D341Med (cell line): ENCODE data around the gene TXNL4A.
A peak's percentile ranks its signal among the peaks of the same experiment; 100 is the strongest.
"Not testable (repeated sequence)": the region's sequence is repeated elsewhere in the genome, so short reads cannot be mapped to it uniquely, and the experiment has no call there.

Source experiments
- DNase-seq: peaks from one replicate; pipeline ENCODE4 v3.0.0; 2012; ENCODE audit warnings: low spot score

The TXNL4A gene

DNA sequence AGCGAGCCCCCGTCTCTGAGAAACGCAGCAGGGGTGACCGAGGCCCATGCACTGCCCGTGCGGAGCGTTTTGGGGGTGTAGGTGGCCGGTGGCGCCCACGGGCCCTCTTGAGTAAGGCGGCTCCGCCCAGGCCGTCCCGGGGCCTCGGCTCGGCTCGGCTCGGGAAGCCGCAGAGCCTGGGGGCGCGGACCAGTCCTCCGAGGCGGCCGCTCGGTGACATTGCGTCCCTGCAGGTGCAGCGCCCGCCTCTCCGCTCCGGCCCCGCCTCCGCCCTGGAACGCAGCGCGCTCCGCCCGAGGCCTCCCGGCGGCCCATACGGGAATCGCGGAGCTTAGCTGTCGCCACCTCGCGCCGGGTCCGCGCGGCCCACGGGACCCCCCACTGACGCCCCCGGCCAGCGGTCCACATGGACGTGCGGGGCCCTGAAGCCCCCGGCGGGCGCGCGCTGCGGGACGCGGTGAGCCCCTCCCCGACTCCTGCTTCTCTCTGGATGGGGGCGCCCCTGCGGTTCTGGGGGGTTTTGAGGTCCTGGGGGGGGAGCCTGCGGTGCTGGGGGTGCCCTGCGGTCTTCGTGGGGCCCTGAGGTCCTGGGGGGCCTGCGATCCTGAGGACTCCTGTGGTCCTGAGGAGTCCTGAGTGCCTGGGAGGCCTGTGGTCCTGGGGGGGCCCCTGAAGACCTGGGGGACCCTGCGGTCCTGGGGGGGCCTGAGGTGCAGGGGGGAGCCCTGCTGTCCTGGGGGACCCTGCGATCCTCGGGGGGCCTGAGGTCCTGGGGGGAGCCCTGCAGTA is 23.8 kb downstream of the TXNL4A start, which contains the start of gene HSBP1L1:
Gene HSBP1L1, plus strand, starts transcription at position 314 of the 789 bp plus-strand sequence. Its CDS starts 93 bp downstream, at position 407.
- peak; percentile 93 for DNase-seq

DNA sequence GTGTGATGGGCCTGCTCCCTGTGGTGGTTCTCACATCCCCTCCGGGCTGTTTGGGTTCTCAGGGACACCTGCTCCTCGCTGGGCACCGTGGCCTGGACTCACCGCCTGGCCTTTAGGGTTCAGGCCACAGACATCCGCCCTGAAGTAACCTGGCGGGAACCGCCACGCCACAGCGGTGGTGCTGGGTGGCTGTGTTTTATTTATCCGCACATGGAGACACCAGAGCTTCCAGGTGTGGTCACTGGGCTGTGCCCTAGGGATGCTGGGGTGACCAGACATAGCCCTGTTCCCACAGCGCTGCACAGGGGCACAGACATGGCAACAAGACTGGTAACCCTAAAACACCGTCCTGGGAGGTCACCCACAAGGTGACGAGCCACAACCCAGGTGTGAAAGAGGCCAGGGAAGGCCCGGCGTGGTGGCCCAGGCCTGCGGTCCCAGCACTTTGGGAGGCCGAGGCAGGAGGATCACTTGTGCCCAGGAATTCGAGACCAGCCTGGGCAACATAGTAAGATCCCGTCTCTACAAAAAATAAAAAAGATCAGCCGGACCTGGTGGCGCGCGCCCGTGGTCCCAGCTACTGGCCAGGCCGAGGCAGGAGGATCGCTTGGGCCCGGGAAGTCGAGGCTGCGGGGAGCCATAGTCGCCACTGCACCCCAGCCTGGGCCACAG is 24.6 kb downstream of the TXNL4A start:
- DNase-seq = peak; percentile 28

DNA sequence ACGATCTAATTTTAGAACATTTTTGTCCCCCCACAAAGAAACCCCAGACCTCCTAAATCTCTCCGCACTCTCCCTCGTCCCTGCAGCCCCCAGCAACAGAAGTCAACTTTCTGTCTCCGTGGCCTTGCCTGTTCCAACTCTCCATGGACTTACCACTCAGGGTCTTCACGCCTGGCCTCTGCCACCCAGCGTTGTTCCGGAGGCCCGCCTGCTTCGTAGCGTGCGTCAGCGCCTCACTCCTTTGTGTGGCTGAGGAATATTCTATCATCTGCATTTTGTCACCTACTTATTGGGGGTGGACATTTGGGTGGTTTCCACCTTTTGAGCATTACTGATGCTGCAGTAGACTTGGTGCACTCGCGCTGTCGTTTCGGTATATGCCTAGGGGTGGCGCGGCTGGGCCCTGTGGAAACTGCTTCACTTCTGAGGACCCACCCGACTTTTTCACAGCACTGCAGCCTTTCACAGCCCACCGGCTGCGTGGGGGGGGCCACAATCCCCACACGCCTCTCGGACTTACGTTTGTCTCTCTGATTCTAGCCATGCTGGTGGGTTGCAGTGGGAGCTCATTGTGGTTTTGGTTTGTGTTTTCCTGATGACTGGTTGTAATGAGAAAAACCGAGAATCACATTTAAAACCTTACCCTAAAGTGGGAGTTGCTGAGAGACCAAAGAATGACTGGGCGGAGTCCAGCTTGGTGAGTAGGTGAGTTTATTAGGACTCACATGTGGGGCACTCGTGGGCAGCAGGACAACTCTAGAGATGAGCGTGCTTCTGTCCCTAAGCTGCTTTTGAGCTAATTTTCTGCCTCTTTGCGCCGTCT is 25.3 kb downstream of the TXNL4A start:
- DNase-seq = peak; percentile 38

DNA sequence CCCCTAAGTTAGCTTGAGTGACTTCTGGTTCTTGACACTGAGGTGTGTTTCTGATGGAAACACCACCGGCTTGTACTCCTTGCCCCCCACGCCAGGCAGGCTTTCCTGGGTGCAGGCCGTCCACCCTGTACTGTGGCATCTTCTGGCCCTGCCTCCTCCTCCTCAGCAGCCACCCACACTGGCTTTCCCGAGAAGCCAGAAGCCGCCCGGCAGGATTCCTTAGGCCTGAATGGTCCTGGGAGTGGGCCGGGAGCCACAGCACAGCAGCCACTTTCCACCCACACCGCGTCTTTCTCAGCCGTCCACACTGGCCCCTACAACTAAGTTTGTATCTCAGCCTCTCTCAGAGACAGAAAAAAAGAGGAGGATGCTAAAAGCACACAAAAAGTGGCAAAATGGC is 26.1 kb downstream of the TXNL4A start:
- peak; percentile 43 for DNase-seq

DNA sequence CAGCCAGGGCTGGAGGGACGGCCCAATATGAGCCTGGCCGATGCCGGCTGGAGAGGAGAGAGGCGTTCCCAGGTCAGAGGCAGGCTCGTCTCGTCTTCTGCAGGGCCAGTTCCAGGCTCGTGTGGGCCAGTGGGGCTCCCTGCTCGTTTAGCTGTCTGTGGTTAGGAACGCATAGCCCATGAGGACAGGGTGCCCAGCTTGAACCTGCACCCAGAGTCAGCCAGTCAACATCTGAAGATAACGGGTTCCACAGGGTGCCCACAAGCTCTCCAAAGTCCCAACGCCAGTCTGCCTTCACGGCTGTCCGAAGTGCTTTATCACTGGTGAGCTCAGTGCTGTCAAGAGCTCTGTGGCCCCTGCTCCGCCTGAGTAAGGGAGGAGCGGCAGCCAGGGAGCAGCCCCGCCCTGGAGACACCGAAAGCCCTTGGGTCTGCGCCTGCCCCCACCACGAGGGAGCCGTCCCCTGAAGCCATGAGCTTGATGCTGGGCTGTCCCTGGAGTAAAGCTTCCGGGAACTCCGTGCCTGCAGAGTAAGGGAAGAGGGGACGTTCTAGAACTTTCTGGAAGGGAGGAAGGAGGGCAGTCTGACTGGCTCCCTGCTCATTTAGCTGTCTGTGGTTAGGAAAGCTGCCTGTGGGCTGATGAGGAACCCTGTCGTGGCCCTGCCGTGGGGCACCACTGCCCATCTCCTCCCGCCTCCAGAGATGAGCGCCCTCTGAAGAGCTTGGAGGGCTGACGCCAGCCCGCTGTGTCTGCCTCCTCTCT is 26.7 kb downstream of the TXNL4A start:
- DNase-seq = peak; percentile 43

DNA sequence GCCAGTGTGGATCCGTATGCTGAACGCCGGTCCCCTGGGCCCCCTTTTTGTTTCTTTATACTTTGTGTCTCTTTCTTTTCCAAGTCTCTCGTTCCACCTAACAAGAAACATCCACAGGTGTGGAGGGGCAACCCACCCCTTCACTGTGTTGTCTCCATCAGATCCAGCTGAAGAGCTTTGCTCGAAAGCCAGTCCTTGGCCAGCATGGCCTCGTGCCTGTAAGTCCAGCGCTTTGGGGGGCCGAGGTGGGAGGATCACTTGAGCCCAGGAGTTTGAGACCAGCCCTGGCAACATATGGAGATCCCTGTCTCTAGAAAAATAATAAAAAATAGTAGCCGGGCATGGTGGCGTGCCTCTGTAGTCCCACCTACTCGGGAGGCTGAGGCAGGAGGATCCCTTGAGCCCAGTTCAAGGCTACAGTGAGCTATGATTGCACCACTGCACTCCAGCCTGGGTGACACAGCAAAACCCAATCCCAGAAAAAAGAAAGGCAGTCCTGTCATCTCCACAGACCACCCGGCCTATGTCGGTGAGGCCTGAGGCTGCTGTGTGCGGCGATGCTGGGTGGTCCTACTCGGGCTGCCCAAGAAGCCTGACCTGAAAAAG is 27.3 kb downstream of the TXNL4A start:
- no peak for DNase-seq

DNA sequence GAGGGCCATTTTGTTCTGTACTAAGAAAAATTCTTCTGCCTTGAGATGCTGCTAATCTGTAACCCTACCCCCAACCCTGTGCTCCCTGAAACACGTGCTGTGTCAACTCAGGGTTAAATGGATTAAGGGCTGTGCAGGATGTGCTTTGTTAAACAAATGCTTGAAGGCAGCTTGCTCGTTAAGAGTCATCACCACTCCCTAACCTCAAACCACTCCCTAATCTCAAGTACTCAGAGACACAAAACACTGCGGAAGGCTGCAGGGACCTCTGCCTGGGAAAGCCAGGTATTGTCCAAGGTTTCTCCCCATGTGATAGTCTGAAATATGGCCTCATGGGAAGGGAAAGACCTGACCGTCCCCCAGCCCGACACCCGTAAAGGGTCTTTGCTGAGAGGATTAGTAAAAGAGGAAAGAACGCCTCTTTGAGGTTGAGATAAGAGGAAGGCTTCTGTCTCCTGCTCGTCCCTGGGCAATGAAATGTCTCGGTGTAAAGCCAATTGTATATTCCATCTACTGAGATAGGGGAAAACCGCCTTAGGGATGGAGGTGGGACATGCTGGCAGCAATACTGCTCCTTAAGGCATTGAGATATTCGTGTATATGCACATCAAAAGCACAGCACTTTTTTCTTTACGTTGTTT is 28.1 kb downstream of the TXNL4A start:
- DNase-seq = not testable (repeated sequence)

DNA sequence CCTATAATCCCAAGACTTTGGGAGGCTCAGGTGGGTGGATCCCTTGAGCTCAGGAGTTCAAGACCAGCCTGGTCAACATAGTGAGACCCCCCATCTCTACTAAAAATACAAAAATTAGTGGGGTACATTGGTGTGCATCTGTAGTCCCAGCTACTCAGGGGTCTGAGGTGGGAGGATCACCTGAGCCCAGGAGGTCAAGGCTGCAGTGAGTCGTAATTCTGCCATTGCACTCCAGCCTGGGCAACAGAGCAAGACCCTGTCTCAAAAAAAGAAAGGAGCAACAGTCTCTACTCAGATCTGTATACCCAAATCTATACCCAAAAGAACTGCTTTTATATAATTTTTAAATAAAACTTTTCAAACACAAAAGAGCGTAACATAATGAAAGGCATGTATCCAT is 29.4 kb downstream of the TXNL4A start:
- DNase-seq = no peak

DNA sequence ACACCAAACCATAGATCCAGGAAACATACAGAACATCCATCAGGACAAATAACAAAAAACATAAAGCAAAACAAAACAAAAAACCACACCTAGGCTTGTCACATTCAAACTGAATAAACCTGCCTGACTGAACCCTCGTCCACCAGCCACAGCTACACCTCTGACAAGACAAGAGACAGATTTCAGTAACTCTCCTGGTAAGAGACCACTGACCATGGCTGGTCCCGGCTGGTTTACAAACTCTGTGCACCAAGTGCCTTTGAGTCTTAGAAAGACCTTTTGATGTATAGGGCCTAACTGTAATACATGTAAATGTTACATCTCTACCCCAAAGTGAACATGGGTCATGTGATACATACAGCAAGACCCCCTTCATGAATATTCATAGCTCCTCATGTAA is 32.1 kb downstream of the TXNL4A start:
- no peak for DNase-seq

DNA sequence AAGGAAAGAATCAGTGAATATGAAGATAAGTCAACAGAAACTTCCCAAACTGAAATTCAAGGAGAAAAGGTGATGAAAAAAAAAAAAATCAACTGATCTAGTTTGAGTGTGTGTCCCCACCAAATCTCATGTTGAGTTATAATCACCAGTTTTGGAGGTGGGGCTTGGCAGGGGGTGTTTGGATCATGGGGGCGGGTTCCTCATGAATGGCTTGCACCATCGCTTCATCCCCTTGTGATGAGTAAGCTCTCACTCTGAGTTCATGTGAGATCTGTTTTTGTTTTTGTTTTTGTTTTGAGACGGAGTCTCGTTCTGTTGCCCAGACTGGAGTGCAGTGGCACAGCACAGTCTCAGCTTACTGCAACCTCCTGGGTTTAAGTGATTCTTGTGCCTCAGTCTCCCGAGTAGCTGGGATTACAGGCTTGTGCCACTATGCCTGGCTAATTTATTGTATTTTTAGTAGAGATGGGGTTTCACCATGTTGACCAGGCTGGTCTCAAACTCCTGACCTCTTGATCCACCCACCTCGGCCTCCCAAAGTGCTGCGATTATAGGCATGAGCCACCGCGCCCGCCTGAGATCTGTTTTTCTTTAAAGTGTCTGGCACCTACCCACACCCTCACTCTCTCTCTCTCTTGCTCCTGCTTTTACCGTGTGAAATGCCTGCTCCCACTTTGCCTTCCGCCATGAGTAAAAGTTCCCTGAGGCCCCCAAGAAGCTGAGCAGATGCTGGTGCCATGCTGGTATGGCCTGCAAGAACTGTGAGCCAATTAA is 32.9 kb downstream of the TXNL4A start:
- DNase-seq = no peak

DNA sequence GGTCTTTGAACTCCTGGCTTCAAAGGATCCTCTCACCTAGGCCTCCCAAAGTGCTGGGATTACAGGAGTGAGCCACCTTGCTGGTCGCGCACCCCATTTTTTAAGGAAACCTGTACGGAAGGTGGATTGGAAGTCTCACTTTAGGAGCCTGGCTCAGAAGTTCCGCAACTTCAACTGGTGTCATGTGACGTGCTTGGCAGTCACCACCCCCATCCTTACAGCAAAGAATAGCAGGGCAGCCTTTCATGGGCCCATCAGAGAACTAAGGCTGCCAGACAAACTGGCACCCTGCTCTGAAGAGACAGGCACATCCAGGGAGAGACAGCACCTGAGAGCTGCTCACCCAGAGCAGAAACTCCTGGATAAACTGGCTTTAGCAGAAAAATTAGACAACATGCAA is 33.6 kb downstream of the TXNL4A start:
- DNase-seq = no peak

DNA sequence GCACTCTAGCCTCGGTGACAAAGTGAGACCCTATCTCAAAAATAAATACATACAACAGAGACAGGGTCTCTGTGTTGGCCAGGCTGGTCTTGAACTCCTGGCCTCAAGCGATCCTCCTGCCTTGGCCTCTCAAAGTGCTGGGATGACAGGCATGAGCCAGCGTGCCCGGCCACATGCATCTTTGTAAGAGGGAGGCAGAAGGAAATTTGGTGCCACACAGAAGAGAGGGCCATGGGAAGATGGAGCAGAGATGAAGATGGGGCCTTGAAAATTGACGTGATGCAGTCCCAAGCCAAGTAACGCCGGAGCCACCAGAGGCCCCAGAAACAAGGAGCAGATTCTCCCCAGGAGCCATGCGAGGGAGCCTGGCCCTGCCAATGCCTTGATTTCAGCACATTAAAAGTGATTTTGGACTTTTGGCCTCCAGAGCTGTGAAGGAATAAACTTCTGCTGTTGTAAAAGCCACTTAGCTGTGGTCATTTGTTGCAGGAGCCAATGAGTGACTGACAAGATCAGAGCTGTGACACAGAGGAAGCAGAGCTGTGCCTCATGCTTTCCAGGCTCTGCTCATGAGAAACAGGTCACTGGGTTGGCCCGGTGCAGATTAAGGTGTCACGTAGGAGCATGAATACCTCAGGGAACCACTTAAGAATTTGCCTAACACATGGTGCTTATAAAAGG is 34.3 kb downstream of the TXNL4A start:
- DNase-seq = no peak

DNA sequence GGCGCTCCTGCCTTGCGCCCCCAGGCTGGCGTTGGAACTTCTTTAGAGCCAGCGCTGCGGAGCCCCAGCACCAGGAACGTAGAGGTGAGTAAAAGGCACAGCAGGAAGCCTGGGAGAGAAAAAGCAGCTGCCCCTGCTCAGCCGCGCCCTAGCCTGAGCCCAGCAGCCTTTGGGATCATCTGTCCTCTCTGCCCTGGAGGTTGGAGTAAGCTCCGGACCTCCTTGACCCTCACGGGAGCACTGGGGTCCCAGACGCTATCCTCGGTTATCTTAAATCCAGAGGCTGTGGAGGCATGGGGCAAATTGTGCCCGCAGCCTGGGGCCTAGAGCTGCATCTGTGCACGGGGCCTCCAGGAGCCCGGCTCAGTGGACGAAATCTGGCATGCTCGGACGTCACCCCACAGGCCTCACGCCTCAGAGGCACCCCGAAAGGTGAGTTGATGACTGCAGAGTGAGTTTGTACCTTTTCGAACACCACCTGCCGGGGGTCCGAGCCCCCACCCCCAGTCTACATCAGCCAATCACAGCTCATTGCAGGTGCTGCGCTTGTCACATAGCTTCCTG is 35.3 kb downstream of the TXNL4A start:
- peak; percentile 46 for DNase-seq

DNA sequence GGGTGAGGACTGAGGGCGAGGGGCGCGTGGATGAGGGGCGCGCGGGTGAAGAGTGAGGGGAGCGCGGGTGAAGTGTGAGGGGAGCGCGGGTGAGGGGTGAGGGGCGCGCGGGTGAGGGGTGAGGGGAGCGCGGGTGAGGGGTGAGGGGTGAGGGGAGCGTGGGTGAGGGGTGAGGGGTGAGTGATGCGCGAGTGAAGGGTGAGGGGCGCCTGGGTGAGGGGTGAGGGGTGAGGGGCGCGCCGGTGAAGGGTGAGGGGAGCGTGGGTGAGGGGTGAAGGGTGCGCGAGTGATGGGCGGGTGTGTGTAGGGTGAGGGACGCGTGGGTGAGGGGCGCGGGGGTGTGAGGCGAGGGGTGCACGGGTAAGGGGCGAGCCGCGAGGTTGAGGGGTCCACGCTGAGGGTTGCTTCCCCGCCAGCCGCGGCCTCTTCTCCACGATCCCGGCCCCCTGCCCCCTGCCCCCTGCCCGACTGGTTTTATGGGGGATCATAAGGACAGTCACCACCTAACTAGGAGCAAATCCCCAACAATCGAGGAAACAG is 35.8 kb downstream of the TXNL4A start:
- peak; percentile 45 for DNase-seq

DNA sequence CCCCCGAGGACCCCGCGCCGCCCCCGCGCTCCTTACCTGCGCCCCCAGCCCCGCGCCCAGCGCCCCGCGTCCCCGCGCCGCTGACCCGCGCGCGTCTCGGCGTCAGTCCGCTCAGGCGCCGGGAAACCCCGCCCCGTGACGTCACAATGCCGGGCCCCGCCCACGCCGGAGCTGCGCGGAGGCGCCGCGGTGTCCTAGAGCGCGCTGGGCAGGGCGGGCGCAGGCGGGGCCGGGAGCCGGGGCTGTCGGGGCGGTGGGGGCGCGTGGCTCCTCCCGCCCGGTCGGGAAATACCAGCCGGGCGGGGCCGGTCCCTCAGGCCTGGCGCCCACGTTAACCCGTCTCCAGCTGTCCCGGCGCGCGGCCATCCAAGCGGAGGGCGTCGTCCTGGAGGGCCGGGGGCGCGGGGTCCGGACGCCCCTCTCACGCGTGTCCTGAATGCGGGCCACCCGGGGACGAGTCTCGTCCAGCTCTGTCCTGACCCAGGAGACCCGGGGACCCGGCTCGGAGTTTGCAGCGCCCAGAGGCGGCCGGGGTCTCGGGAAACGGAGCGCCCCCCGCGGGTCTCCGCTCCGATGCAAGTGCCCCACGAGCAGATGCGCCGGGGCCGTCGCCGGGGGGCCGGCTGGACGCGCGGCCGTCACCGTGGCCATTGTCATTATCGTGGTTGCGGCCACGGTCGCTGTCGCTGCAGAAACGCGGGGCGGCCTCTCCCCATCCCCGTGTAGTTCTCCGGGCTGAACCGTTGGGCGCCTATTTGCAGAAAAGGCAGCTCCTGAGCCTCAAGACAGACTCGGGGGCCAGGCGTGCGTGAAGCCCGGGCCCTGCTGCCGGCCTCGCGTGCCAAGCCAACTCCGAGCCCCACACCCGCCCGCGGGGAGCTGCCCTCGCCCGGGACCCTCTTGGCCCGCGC is 36.6 kb downstream of the TXNL4A start, which contains the start of gene SLC66A2:
Gene SLC66A2, minus strand, starts transcription at position 109 of the 911 bp plus-strand sequence. CDS start 727 bp downstream, outside the sequence.
- DNase-seq = peak; percentile 100

DNA sequence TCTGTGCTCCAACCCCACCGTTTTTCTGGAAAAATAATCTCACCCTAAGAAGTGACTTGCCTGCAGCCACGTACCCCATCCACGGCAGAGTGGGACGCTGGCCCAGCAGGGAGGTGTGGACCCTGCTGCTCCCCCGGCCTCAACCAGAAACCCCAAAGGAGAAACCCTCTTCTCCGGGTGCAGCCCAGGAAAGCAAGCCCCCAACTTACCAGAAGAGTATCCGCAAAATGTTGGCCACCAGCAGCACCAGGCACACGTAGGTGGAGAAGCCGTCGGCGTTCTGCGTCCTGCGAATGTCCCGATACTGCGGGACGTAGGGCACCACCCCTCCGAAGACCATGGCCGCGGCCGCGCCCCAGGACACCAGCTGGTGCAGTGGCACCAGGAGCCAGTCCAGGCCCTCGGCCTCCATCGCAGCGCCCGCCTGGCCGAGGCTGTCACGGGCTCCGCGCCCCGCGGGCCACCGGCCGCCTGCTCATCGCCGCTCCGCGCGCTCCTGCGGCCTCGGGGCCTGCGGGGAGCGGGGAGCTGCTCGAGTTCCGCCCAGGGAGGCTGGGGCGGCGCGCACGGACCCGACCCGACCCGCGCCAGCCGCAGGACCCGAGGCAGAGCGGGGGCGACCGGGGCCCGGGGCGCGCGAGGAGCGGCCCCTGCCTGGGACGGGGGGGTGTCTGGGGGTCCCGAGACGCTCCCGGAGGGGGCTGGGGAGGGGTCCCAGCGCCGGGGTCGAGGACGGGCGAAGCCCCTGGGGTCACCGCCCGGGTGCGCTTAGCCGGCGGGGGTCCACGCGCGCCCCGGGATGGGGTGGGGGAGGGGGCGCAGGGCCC is 37.6 kb downstream of the TXNL4A start:
- peak; percentile 83 for DNase-seq
